HEK293 (cell line): Measurements from ENCODE around the gene SRC.

Source experiments
- CTCF ChIA-PET: fragments of 350-600 bp; formaldehyde crosslinking; extraction: SDS; loops from one replicate; lab custom pipeline; 2021; ENCODE audit warnings: antibody characterized with exemption; lab: Yijun Ruan, JAX
- POLR2A ChIA-PET: fragments of 300-600 bp; formaldehyde crosslinking; extraction: SDS; loops from one replicate; lab custom pipeline; 2020; ENCODE audit warnings: antibody characterized with exemption, inconsistent platforms; lab: Yijun Ruan, JAX
- H3K27ac ChIP-seq: fragments of 200-500 bp; sonication (Bioruptor generic); 2 replicates; pipeline ENCODE4 v1.5.1; 2014; ENCODE audit warnings: low read depth, low read length, control low read depth, inconsistent platforms; ENCODE audit errors: extremely low read depth
- H3K36me3 ChIP-seq, 2 experiments: fragments of 200-500 bp in 1 of 2; sonication (Bioruptor generic) in 1 of 2; 1 replicate in 1 of 2; 2 replicates in 1 of 2; pipeline ENCODE4 v1.5.1; 2014 to 2017; ENCODE audit warnings: inconsistent platforms in 2 of 2, low read length in 2 of 2; ENCODE audit not compliant: control insufficient read depth in 2 of 2, insufficient read depth in 1 of 2
- H3K4me1 ChIP-seq: fragments of 200-500 bp; sonication (Bioruptor generic); 2 replicates; pipeline ENCODE4 v1.5.1; 2014; ENCODE audit warnings: mild to moderate bottlenecking, low read length, inconsistent platforms; ENCODE audit not compliant: control insufficient read depth, insufficient read depth
- H3K4me3 ChIP-seq: 2 replicates; pipeline ENCODE4 v1.5.1; 2011; ENCODE audit warnings: low read depth, mild to moderate bottlenecking, control low read depth, low read length, moderate library complexity
- H3K9me3 ChIP-seq: fragments of 200-500 bp; sonication (Bioruptor generic); 2 replicates; pipeline ENCODE4 v1.5.1; 2014; ENCODE audit warnings: low read depth, low read length, inconsistent platforms; ENCODE audit not compliant: control insufficient read depth, insufficient read depth
- ATF2 ChIP-seq: fragments of 450-650 bp; formaldehyde crosslinking; IDR thresholded peaks from 2 replicates; pipeline ENCODE4 v1.5.1; 2016; ENCODE audit warnings: missing biosample characterization, missing genetic modification characterization, low read depth
- HIC1 ChIP-seq: fragments of 450-650 bp; formaldehyde crosslinking; IDR thresholded peaks from 2 replicates; pipeline ENCODE4 v1.5.1; 2016; ENCODE audit warnings: missing biosample characterization, missing genetic modification characterization
- KLF9 ChIP-seq: fragments of 450-650 bp; formaldehyde crosslinking; IDR thresholded peaks from 2 replicates; pipeline ENCODE4 v1.5.1; 2016; ENCODE audit warnings: missing biosample characterization, missing genetic modification characterization, low read depth
- SP2 ChIP-seq: fragments of 450-650 bp; formaldehyde crosslinking; IDR thresholded peaks from 2 replicates; pipeline ENCODE4 v1.5.1; 2016; ENCODE audit warnings: missing biosample characterization, missing genetic modification characterization
- ZBTB48 ChIP-seq: fragments of 450-650 bp; formaldehyde crosslinking; IDR thresholded peaks from 2 replicates; pipeline ENCODE4 v1.5.1; 2016; ENCODE audit warnings: missing biosample characterization, missing genetic modification characterization
- ZBTB8A ChIP-seq: fragments of 450-650 bp; formaldehyde crosslinking; IDR thresholded peaks from 2 replicates; pipeline ENCODE4 v1.5.1; 2016; ENCODE audit warnings: missing biosample characterization, missing genetic modification characterization
- ZEB2 ChIP-seq: fragments of 450-650 bp; formaldehyde crosslinking; IDR thresholded peaks from 2 replicates; pipeline ENCODE4 v1.5.1; 2016; ENCODE audit warnings: missing biosample characterization, missing genetic modification characterization
- ZNF223 ChIP-seq: fragments of 450-650 bp; formaldehyde crosslinking; IDR thresholded peaks from 2 replicates; pipeline ENCODE4 v1.5.1; 2016; ENCODE audit warnings: missing biosample characterization, missing genetic modification characterization
- ZNF239 ChIP-seq: fragments of 450-650 bp; formaldehyde crosslinking; IDR thresholded peaks from 2 replicates; pipeline ENCODE4 v1.5.1; 2016; ENCODE audit warnings: missing biosample characterization, missing genetic modification characterization
- ZNF26 ChIP-seq: fragments of 450-650 bp; formaldehyde crosslinking; IDR thresholded peaks from 2 replicates; pipeline ENCODE4 v1.5.1; 2016; ENCODE audit warnings: missing biosample characterization, missing genetic modification characterization
- ZNF362 ChIP-seq: fragments of 450-650 bp; formaldehyde crosslinking; IDR thresholded peaks from 2 replicates; pipeline ENCODE4 v1.5.1; 2016; ENCODE audit warnings: missing biosample characterization, missing genetic modification characterization
- ZNF366 ChIP-seq: fragments of 450-650 bp; formaldehyde crosslinking; conservative IDR thresholded peaks from 2 replicates; pipeline ENCODE4 v1.5.1; 2016; ENCODE audit warnings: missing biosample characterization, missing genetic modification characterization
- ZNF394 ChIP-seq: fragments of 450-650 bp; formaldehyde crosslinking; IDR thresholded peaks from 2 replicates; pipeline ENCODE4 v1.5.1; 2016; ENCODE audit warnings: missing biosample characterization, missing genetic modification characterization, mild to moderate bottlenecking, moderate library complexity, borderline replicate concordance
- ZNF473 ChIP-seq: fragments of 450-650 bp; formaldehyde crosslinking; IDR thresholded peaks from 2 replicates; pipeline ENCODE4 v1.5.1; 2017; ENCODE audit warnings: missing biosample characterization, missing genetic modification characterization
- ZNF621 ChIP-seq: fragments of 450-650 bp; formaldehyde crosslinking; IDR thresholded peaks from 2 replicates; pipeline ENCODE4 v1.5.1; 2017; ENCODE audit warnings: missing biosample characterization, missing genetic modification characterization
- ZNF704 ChIP-seq: fragments of 450-650 bp; formaldehyde crosslinking; IDR thresholded peaks from 2 replicates; pipeline ENCODE4 v1.5.1; 2016; ENCODE audit warnings: missing biosample characterization, missing genetic modification characterization
- ZNF776 ChIP-seq: fragments of 450-650 bp; formaldehyde crosslinking; IDR thresholded peaks from 2 replicates; pipeline ENCODE4 v1.5.0; 2017; ENCODE audit warnings: missing biosample characterization, missing genetic modification characterization, borderline replicate concordance
- ZNF791 ChIP-seq: fragments of 450-650 bp; formaldehyde crosslinking; IDR thresholded peaks from 2 replicates; pipeline ENCODE4 v1.5.1; 2016; ENCODE audit warnings: missing biosample characterization, missing genetic modification characterization
- ZSCAN16 ChIP-seq: fragments of 450-650 bp; formaldehyde crosslinking; IDR thresholded peaks from 2 replicates; pipeline ENCODE4 v1.5.1; 2016; ENCODE audit warnings: missing biosample characterization, missing genetic modification characterization

The SRC gene

GRCh38 chr20:37297066-37297736, 48.7 kb upstream of the SRC start (continued):
- TF ChIP-seq ZNF26 (tag by site-specific recombination) (no peak), KLF9 (tag by site-specific recombination) (no peak)
- TF ChIP-seq, all 188 proteins: peak for 0

- Histone ChIP-seq H3K4me1 (peaks cover 2% of the 10 kb centered on the region; the same call in 1 of the 2 replicates), H3K9me3 (no peaks in the 10 kb centered on the region), H3K36me3 (peaks cover 10 to 47% of the 10 kb centered on the region in 2 experiments), H3K4me3 (no peak overlapping the region), H3K27ac (no peak overlapping the region)
- ChIA-PET CTCF (no interaction called here), POLR2A (no interaction called here)
- no peak for TF ChIP-seq ZNF394 (tag by site-specific recombination)
- no peak for TF ChIP-seq ZNF621 (tag by site-specific recombination)
- TF ChIP-seq ZNF362 (tag by site-specific recombination): no peak
- no peak for TF ChIP-seq ZBTB48 (tag by site-specific recombination)
- no peak for TF ChIP-seq ZNF366 (tag by site-specific recombination)
- no peak for TF ChIP-seq ZSCAN16 (tag by site-specific recombination)
- TF ChIP-seq ZNF776 (tag by site-specific recombination): no peak
- no peak for TF ChIP-seq ATF2 (tag by site-specific recombination)
- TF ChIP-seq ZNF704 (tag by site-specific recombination): no peak
- no peak for TF ChIP-seq ZNF239 (tag by site-specific recombination)
- no peak for TF ChIP-seq ZNF791 (tag by site-specific recombination)
- TF ChIP-seq ZNF473: no peak
- TF ChIP-seq ZBTB8A: no peak
- TF ChIP-seq SP2 (tag by site-specific recombination): no peak
- no peak for TF ChIP-seq ZNF223
- TF ChIP-seq ZEB2: no peak
- no peak for TF ChIP-seq HIC1 (tag by site-specific recombination)
- TF ChIP-seq, all 188 proteins: peak for 0
Observed at GRCh38 chr20:37298190-37298939, 47.6 kb upstream of the SRC start.
